ENCODE measurements around the gene GUCY2D. TPM values are rescaled to one million over a fixed set of nuclear protein-coding genes. Genes with fewer than 3 reads are reported as not detected.

Gene GUCY2D
- polyA plus RNA-seq, 1 donor (not counting 4 experiments of a cell fraction or from before 2014, with no cell fraction given): 0.25 TPM

DNA sequence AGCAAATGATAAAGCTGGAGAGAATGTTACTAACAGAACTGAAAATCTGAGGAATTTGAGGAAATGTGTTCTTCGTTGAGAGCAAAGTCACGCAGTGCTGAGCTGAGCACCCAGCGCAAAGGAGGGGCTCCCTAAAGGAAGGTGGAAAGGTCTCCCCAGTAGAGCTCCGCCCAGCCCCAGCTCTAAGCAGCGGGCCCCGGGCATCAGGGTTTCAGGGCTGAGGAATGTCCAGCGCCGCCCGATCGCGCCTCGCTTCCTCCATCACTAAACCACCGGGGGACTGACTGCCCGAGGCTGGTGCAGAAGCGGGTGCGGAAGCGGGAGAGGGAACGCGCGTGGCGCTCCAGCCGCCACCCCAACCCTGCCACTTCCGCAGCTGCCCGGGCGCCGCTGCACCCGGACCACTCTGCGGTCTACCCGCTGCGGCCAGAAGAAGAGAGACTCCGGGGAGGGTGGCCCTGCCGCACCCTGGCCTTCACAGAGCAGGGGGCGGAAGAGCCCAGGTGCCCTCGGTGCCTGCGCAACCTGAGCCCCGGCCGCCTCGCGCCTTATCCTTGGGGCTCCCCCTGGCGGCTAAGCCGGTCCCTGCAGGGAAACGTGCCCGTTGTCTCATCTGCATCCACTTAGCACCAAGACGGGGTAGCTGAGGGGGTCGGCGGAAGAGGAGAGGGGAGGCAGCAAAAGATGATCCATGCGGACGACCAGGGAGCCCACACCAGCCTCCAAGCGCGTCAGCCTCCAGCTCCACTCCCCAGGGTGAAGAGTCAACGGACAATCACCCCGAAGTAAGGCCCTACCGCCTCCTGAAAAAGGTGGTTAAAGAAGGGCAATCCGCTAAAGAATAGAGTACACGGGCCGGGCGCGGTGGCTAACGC lies 12.4 kb upstream of the GUCY2D start:
- peak overlapping the region; percentile 36 for H3K27ac ChIP-seq (ENCODE audit: control insufficient read depth, insufficient read depth, low read length)
- H3K4me3 ChIP-seq (ENCODE audit: control insufficient read depth in 2 of 3, extremely low read depth in 1 of 3, insufficient read depth in 2 of 3, low read depth in 1 of 3, low read length in 3 of 3): peak overlapping the region; percentile 46 to 71 (median 53)
- peaks cover 15% of the 10 kb centered on the region for H3K4me1 ChIP-seq (ENCODE audit: control insufficient read depth, extremely low read depth, insufficient read depth, low read length)
- peak overlapping the region; percentile 89 for H2AFZ ChIP-seq (ENCODE audit: control insufficient read depth, low read length)
- peak; percentile 28 for DNase-seq (ENCODE audit: low read depth, low spot score)
- no peaks in the 10 kb centered on the region for H3K27me3 ChIP-seq (ENCODE audit: control insufficient read depth, extremely low read depth, insufficient read depth, low read length)
- no peaks in the 10 kb centered on the region for H4K20me1 ChIP-seq (ENCODE audit: control insufficient read depth, extremely low read depth, insufficient read depth, low read length)
- no peaks in the 10 kb centered on the region for H3K36me3 ChIP-seq (ENCODE audit: control insufficient read depth in 2 of 2, extremely low read depth in 1 of 2, insufficient read depth in 2 of 2, low read length in 2 of 2)
- H3K4me2 ChIP-seq (ENCODE audit: control insufficient read depth, extremely low read depth, insufficient read depth, low read depth, low read length): peak overlapping the region; percentile 78
- FAIRE-seq: no peak
- H3K79me2 ChIP-seq (ENCODE audit: control insufficient read depth, insufficient read depth, low read length): no peaks in the 10 kb centered on the region
- H3K9ac ChIP-seq (ENCODE audit: control insufficient read depth, extremely low read depth, insufficient read depth, low read length): peak overlapping the region; percentile 64
- TF ChIP-seq EZH2 (IDR thresholded peaks at IDR 0.05; ENCODE audit: low read length): no peak
- TF ChIP-seq CTCF (optimal IDR thresholded peaks at IDR 0.05 in 1 of 3, IDR thresholded peaks at IDR 0.05 in 1 of 3, conservative IDR thresholded peaks at IDR 0.05 in 1 of 3; ENCODE audit: extremely low read depth in 1 of 3, insufficient read depth in 2 of 3, low read length in 3 of 3): peak; percentile 75 to 99 (median 96)
- H3K9me3 ChIP-seq (ENCODE audit: control insufficient read depth, low read depth, low read length): no peaks in the 10 kb centered on the region
- no peaks in the 10 kb centered on the region for H3K9me1 ChIP-seq (ENCODE audit: control insufficient read depth, extremely low read depth, insufficient read depth, low read length)
- dilution Hi-C loops (cut with MboI; ENCODE audit: extremely low pct_ligation_motif_present, low sequenced_read_pairs): no loop called here

DNA sequence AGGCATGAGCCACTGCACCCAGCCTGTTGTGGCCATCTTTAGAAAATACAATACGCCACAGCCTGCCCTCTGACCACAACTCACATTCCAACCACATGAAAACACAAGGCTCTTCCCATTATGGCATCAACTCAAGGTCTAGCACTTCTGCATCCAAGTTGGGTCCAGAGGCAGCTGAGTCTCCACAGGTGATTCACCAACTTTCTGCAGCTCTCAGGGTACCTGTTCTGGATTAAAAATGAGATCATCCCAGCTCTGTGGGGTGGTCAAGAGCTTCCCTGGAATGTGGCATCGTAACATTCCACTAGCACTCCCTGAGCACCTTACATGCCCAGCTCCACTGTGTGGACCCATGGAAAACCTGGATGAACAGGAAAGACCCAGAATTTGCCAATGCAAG lies 9.9 kb upstream of the GUCY2D start:
- no peaks in the 10 kb centered on the region for H3K9me1 ChIP-seq (ENCODE audit: control insufficient read depth, extremely low read depth, insufficient read depth, low read length)
- no peaks in the 10 kb centered on the region for H3K36me3 ChIP-seq (ENCODE audit: control insufficient read depth in 2 of 2, extremely low read depth in 1 of 2, insufficient read depth in 2 of 2, low read length in 2 of 2)
- peak overlapping the region; percentile 37 for H3K4me2 ChIP-seq (ENCODE audit: control insufficient read depth, extremely low read depth, insufficient read depth, low read depth, low read length)
- dilution Hi-C loops (cut with MboI; ENCODE audit: extremely low pct_ligation_motif_present, low sequenced_read_pairs): no loop called here
- peak; percentile 77 for FAIRE-seq
- DNase-seq (ENCODE audit: low read depth, low spot score): peak; percentile 96
- no peak for TF ChIP-seq CTCF (optimal IDR thresholded peaks at IDR 0.05 in 1 of 3, IDR thresholded peaks at IDR 0.05 in 1 of 3, conservative IDR thresholded peaks at IDR 0.05 in 1 of 3; ENCODE audit: extremely low read depth in 1 of 3, insufficient read depth in 2 of 3, low read length in 3 of 3)
- TF ChIP-seq EZH2 (IDR thresholded peaks at IDR 0.05; ENCODE audit: low read length): no peak
- H3K4me3 ChIP-seq (ENCODE audit: control insufficient read depth in 2 of 3, extremely low read depth in 1 of 3, insufficient read depth in 2 of 3, low read depth in 1 of 3, low read length in 3 of 3): no peak overlapping the region
- no peak overlapping the region for H2AFZ ChIP-seq (ENCODE audit: control insufficient read depth, low read length)
- peaks cover 17% of the 10 kb centered on the region for H3K4me1 ChIP-seq (ENCODE audit: control insufficient read depth, extremely low read depth, insufficient read depth, low read length)
- H3K27ac ChIP-seq (ENCODE audit: control insufficient read depth, insufficient read depth, low read length): peak overlapping the region; percentile 5
- H4K20me1 ChIP-seq (ENCODE audit: control insufficient read depth, extremely low read depth, insufficient read depth, low read length): no peaks in the 10 kb centered on the region
- H3K79me2 ChIP-seq (ENCODE audit: control insufficient read depth, insufficient read depth, low read length): no peaks in the 10 kb centered on the region
- no peak overlapping the region for H3K9ac ChIP-seq (ENCODE audit: control insufficient read depth, extremely low read depth, insufficient read depth, low read length)
- no peaks in the 10 kb centered on the region for H3K27me3 ChIP-seq (ENCODE audit: control insufficient read depth, extremely low read depth, insufficient read depth, low read length)
- H3K9me3 ChIP-seq (ENCODE audit: control insufficient read depth, low read depth, low read length): no peaks in the 10 kb centered on the region

Measured in keratinocyte (primary cell).